ENCODE data around the gene TNFRSF6B.

TNFRSF6B gene

DNA sequence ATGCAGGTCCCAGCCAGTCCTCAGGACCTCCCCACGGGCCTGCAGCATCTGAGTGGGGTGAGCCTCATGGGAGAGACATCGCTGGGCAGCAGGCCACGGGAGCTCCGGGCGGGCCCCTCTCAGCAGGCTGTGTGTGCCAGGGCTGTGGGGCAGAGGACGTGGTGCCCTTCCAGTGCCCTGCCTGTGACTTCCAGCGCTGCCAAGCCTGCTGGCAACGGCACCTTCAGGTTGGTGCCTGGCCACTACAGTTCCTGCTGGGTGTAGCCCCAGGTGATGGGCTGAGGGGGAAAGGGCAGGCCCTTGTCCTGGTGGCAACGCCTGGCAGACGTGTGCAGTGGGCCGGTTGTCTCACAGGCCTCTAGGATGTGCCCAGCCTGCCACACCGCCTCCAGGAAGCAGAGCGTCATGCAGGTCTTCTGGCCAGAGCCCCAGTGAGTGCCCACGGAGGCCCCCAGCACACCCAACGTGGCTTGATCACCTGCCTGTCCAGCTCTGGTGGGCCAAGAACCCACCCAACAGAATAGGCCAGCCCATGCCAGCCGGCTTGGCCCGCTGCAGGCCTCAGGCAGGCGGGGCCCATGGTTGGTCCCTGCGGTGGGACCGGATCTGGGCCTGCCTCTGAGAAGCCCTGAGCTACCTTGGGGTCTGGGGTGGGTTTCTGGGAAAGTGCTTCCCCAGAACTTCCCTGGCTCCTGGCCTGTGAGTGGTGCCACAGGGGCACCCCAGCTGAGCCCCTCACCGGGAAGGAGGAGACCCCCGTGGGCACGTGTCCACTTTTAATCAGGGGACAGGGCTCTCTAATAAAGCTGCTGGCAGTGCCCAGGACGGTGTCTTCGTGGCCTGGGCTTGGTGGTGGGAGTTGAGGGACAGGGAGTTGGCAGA, 787 bp upstream of the TNFRSF6B start:
- no peak for DNase-seq (ENCODE audit: low read depth in 1 of 2, low spot score in 1 of 2)

DNA sequence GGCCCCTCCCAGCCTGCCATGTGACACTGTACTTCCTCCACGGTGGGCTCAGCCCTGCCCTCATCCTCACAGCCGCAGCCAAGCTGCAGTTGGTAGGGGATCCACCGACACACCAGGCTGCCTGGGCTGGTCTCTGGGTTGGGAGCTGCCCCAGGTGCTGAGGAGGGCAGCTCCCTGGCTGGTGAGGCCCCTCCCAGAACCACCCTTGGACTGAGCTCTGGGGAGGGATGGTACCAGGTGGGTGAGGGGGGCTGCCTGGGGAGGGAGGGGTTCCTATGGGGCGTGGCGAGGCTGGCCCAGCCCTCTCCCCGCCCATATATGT, 185 bp upstream of the TNFRSF6B start:
- no peak for DNase-seq (ENCODE audit: low read depth in 1 of 2, low spot score in 1 of 2)

DNA sequence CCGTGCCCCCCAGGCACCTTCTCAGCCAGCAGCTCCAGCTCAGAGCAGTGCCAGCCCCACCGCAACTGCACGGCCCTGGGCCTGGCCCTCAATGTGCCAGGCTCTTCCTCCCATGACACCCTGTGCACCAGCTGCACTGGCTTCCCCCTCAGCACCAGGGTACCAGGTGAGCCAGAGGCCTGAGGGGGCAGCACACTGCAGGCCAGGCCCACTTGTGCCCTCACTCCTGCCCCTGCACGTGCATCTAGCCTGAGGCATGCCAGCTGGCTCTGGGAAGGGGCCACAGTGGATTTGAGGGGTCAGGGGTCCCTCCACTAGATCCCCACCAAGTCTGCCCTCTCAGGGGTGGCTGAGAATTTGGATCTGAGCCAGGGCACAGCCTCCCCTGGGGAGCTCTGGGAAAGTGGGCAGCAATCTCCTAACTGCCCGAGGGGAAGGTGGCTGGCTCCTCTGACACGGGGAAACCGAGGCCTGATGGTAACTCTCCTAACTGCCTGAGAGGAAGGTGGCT, 960 bp downstream of the TNFRSF6B start:
- DNase-seq (ENCODE audit: low read depth in 1 of 2, low spot score in 1 of 2): no peak

DNA sequence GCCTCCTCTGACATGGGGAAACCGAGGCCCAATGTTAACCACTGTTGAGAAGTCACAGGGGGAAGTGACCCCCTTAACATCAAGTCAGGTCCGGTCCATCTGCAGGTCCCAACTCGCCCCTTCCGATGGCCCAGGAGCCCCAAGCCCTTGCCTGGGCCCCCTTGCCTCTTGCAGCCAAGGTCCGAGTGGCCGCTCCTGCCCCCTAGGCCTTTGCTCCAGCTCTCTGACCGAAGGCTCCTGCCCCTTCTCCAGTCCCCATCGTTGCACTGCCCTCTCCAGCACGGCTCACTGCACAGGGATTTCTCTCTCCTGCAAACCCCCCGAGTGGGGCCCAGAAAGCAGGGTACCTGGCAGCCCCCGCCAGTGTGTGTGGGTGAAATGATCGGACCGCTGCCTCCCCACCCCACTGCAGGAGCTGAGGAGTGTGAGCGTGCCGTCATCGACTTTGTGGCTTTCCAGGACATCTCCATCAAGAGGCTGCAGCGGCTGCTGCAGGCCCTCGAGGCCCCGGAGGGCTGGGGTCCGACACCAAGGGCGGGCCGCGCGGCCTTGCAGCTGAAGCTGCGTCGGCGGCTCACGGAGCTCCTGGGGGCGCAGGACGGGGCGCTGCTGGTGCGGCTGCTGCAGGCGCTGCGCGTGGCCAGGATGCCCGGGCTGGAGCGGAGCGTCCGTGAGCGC, 1.6 kb downstream of the TNFRSF6B start:
- no peak for DNase-seq (ENCODE audit: low read depth in 1 of 2, low spot score in 1 of 2)

DNA sequence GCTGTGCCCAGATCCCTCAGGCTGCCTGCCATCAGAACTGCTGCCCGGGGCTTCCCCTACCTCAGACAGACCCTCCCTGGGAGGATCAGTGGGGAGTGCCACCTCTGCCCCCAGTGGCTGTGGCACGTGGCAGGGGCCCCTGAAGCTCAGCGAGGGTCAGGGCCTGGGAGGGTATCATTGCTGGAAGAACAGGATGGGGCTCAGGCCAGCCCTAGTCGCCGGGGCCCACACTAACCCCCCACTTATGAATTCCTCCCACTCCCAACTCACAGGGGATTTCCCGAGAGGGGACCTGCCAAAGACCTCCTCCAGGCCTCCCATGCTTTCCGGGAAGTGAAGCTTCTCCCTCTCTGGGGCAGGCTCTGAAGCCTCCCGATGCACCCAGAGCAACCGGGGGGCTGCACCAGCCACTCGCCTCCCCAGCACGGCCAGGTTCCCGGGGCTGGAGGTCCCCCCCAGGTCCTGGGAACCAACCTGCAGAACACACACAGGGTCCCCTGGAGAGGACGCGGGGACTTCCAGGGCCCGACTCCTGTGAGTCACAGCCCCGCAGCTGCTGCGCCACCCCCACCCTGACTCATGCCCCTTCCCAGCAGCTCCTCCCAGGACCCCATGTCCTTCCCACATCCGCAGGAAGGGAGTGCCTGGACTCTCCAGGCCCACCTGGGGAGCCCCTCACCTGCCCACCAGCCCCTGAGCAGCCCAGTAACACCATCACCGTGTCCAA, 2.5 kb downstream of the TNFRSF6B start:
- DNase-seq (ENCODE audit: low read depth in 1 of 2, low spot score in 1 of 2): peak in 1 of 2 donors; percentile 38

DNA sequence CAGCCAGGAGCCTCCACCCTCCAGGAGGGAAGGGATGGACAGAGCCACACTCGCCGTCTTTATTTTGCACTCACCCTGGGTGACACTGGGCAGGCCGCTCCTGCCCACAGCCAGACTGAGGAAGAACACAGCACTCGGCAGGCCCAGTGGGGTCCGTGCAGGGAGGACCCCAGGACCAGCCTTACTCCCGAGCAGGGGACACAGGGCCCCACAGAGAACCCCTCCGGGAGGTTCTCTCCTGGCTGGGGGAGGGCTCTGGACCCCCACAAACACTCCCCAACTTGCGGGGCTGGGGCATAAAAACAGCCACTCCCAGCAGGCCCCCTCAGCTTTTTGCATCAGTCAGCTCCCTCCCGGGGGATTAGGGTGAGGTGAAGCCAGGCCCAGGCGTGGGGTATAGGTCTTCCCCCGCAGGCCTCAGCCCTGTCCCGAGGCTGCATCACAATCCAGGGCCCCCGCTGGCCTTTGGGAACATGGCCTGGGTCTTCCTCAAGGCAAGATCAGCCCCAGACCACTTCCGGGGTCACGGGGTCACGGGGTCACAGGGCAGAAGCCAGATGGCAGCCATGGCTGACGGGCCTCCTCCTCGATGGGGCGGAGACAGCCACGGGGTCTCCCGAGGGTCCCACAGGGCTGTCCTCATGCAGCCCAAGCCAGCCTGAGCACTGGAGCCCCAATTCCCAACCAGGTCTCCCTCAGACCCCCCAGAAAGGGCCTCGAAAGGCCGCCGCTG, 3.2 kb downstream of the TNFRSF6B start:
- DNase-seq (ENCODE audit: low read depth in 1 of 2, low spot score in 1 of 2): no peak

- no peak for DNase-seq (ENCODE audit: low read depth in 1 of 2, low spot score in 1 of 2)
These were observed 4.0 kb downstream of the TNFRSF6B start for GRCh38 chr20:63700199-63701050.

DNA sequence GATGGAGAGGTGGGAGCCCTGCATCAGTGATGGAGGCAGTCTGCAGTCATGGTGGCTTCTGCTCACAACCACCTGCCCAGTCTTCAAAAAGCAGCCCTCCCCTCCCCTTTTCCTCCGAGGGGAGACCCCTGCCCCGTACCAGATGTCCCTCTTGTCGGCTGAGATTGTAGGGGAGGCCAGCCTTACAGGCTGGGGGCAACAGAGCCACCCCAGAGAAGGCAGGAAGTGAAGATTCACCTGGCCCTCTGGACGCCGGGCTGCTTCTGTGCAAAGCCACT, 4.5 kb downstream of the TNFRSF6B start:
- no peak for DNase-seq (ENCODE audit: low read depth in 1 of 2, low spot score in 1 of 2)

DNA sequence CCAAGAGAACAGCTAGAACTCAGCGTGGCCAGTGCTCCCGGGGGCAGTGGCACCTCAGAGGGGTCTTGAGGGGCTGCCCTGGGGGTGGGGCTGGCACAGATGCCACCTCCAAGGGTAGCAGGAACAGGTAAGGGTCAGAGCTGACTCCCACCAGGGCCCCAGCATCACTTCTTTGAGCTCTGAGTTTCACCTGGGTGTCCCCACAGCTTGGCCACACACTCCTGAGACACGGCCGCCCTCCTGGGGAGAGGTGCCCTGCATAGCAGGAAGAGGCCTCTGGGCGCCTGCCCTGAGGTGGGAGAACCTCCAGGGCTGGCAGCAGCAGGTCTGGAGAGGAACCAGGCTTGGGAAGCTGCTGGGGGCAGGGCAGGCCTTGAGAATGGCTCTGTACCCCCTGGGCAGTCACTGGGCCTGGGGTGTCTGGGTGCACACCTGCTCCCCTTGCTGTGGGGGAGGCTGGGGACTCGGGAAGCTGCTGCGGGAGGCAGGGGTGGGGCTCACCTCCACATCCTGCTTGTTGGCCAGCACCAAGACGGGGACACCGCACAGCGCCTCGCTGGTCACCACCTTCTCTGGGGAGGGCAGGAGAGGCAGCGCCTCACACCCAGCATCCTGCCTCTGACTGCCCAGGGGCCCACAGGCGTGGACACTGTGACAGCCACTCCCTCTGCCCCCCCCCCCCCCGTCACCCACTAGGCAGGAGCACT, 5.0 kb downstream of the TNFRSF6B start:
- DNase-seq (ENCODE audit: low read depth in 1 of 2, low spot score in 1 of 2): no peak

GRCh38 chr20:63702036-63702665, 5.7 kb downstream of the TNFRSF6B start:
- no peak for DNase-seq (ENCODE audit: low read depth in 1 of 2, low spot score in 1 of 2)

GRCh38 chr20:63702751-63703470, 6.5 kb downstream of the TNFRSF6B start:
- DNase-seq (ENCODE audit: low read depth in 1 of 2, low spot score in 1 of 2): no peak

GRCh38 chr20:63703471-63703975, 7.1 kb downstream of the TNFRSF6B start:
- no peak for DNase-seq (ENCODE audit: low read depth in 1 of 2, low spot score in 1 of 2)

DNA sequence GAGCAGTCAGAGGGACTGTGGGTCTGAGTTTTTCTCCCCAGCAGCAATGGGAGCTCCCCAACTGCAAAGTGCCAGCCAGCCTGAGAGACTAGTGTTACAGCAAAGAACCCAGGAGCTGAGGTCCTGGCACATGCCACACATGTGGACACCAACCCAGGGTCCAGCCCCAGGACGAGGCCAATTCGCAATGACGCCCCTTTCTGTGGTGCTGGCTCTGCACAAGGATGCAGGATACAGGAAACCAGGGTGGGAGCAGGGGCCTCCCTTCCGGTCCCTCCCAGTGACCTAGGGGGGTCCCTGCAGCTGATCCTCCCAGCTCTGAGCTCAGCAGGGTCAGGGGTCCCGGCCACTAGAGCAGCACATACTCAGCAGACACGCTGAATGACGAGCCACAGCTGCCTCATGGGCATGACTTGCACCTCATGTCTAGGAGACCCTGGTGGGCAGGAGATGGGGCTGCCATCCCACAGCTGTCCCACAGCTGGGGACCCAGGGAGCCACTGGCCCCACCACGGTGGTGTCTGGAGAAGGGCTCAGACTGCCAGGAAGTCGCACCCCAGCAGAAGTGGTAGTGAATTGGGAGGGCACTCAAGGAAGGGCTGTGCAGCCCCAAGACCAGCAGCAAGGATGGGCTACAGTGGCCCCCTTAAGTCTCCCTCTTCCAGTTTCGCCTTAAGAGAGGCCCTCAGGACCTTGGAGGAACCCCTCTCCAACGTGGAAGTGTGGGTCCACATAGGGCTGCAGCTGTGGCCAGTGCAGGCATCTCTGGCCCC, 7.7 kb downstream of the TNFRSF6B start:
- no peak for DNase-seq (ENCODE audit: low read depth in 1 of 2, low spot score in 1 of 2)

GRCh38 chr20:63704749-63705117, 8.3 kb downstream of the TNFRSF6B start:
- DNase-seq (ENCODE audit: low read depth in 1 of 2, low spot score in 1 of 2): no peak

- no peak for DNase-seq (ENCODE audit: low read depth in 1 of 2, low spot score in 1 of 2)
These were observed 9.0 kb downstream of the TNFRSF6B start for GRCh38 chr20:63705232-63706026.

GRCh38 chr20:63706027-63706695, 9.7 kb downstream of the TNFRSF6B start:
- DNase-seq (ENCODE audit: low read depth in 1 of 2, low spot score in 1 of 2): no peak

Measured in activated T-helper 1 cell treated with anti-CD3 and anti-CD28 coated beads, Interleukin-2, amount 50 U/mL, for 16 hours (primary cell).